ENCODE data around the gene PASD1.

The PASD1 gene

GRCh38 chrX:151675121-151675746 lies 111.8 kb downstream of the PASD1 start:
- Histone ChIP-seq H4K20me1 (ENCODE audit: insufficient read depth, low read length) (no peaks in the 10 kb centered on the region), H3K4me3 (ENCODE audit: low read depth in 1 of 2, low read length in 2 of 2) (no peak overlapping the region), H3K9me3 (ENCODE audit: insufficient read depth, low read length, severe bottlenecking) (no peaks in the 10 kb centered on the region), H3K79me2 (ENCODE audit: insufficient read depth, low read length) (no peaks in the 10 kb centered on the region), H3K27ac (ENCODE audit: low read length) (no peak overlapping the region), H3K27me3 (ENCODE audit: insufficient read depth, low read length, poor library complexity) (no peaks in the 10 kb centered on the region), H3K4me2 (ENCODE audit: insufficient read depth, low read length) (no peak overlapping the region), H3K9ac (ENCODE audit: low read depth, low read length) (no peak overlapping the region), H2AFZ (ENCODE audit: low read depth, low read length) (no peak overlapping the region), H3K36me3 (ENCODE audit: insufficient read depth, low read length) (no peaks in the 10 kb centered on the region), H3K4me1 (ENCODE audit: insufficient read depth, low read length) (no peaks in the 10 kb centered on the region)
- TF ChIP-seq EZH2 (IDR thresholded peaks at IDR 0.05; ENCODE audit: borderline replicate concordance, low read depth, low read length, severe bottlenecking) = no peak
- no peak for TF ChIP-seq CTCF (IDR thresholded peaks at IDR 0.05; ENCODE audit: borderline replicate concordance, extremely low read depth, low read length, poor library complexity, severe bottlenecking)
- DNase-seq (no peak), ATAC-seq (ENCODE audit: insufficient read depth, low read depth) (no peak)

GRCh38 chrX:151676196-151676595 lies 112.7 kb downstream of the PASD1 start:
- DNase-seq = no peak
- Histone ChIP-seq H3K4me1 (ENCODE audit: insufficient read depth, low read length) (no peaks in the 10 kb centered on the region), H3K4me3 (ENCODE audit: low read depth in 1 of 2, low read length in 2 of 2) (no peak overlapping the region), H3K27me3 (ENCODE audit: insufficient read depth, low read length, poor library complexity) (no peaks in the 10 kb centered on the region), H3K36me3 (ENCODE audit: insufficient read depth, low read length) (no peaks in the 10 kb centered on the region), H3K79me2 (ENCODE audit: insufficient read depth, low read length) (no peaks in the 10 kb centered on the region), H3K9me3 (ENCODE audit: insufficient read depth, low read length, severe bottlenecking) (no peaks in the 10 kb centered on the region), H3K27ac (ENCODE audit: low read length) (no peak overlapping the region), H4K20me1 (ENCODE audit: insufficient read depth, low read length) (no peaks in the 10 kb centered on the region), H3K9ac (ENCODE audit: low read depth, low read length) (no peak overlapping the region), H3K4me2 (ENCODE audit: insufficient read depth, low read length) (no peak overlapping the region), H2AFZ (ENCODE audit: low read depth, low read length) (no peak overlapping the region)
- ATAC-seq (ENCODE audit: insufficient read depth, low read depth) = no peak
- no peak for TF ChIP-seq EZH2 (IDR thresholded peaks at IDR 0.05; ENCODE audit: borderline replicate concordance, low read depth, low read length, severe bottlenecking)
- TF ChIP-seq CTCF (IDR thresholded peaks at IDR 0.05; ENCODE audit: borderline replicate concordance, extremely low read depth, low read length, poor library complexity, severe bottlenecking) = no peak

GRCh38 chrX:151679798-151680402 lies 116.4 kb downstream of the PASD1 start:
- no peaks in the 10 kb centered on the region for H3K9me3 ChIP-seq (ENCODE audit: insufficient read depth, low read length, severe bottlenecking)
- H3K27me3 ChIP-seq (ENCODE audit: insufficient read depth, low read length, poor library complexity) = no peaks in the 10 kb centered on the region
- no peak overlapping the region for H3K4me2 ChIP-seq (ENCODE audit: insufficient read depth, low read length)
- H4K20me1 ChIP-seq (ENCODE audit: insufficient read depth, low read length) = no peaks in the 10 kb centered on the region
- no peaks in the 10 kb centered on the region for H3K79me2 ChIP-seq (ENCODE audit: insufficient read depth, low read length)
- TF ChIP-seq EZH2 (IDR thresholded peaks at IDR 0.05; ENCODE audit: borderline replicate concordance, low read depth, low read length, severe bottlenecking) = no peak
- no peak for TF ChIP-seq CTCF (IDR thresholded peaks at IDR 0.05; ENCODE audit: borderline replicate concordance, extremely low read depth, low read length, poor library complexity, severe bottlenecking)
- no peak overlapping the region for H3K9ac ChIP-seq (ENCODE audit: low read depth, low read length)
- no peak overlapping the region for H3K4me3 ChIP-seq (ENCODE audit: low read depth in 1 of 2, low read length in 2 of 2)
- no peaks in the 10 kb centered on the region for H3K4me1 ChIP-seq (ENCODE audit: insufficient read depth, low read length)
- no peaks in the 10 kb centered on the region for H3K36me3 ChIP-seq (ENCODE audit: insufficient read depth, low read length)
- ATAC-seq (ENCODE audit: insufficient read depth, low read depth) = no peak
- no peak overlapping the region for H3K27ac ChIP-seq (ENCODE audit: low read length)
- DNase-seq = no peak
- H2AFZ ChIP-seq (ENCODE audit: low read depth, low read length) = no peak overlapping the region
